OCI-LY3 (cell line): ENCODE data around the gene PHTF2.

Source experiments
- CTCF ChIP-seq: fragments of 200-600, 300-600 bp; sonication (generic); IDR thresholded peaks from 2 replicates; pipeline ENCODE4 v1.5.1; 2014; ENCODE audit warnings: antibody characterized with exemption, low read length, low read depth
- EZH2phosphoT487 ChIP-seq: fragments of 200-600 bp; shearing (Covaris generic); IDR thresholded peaks from 2 replicates; pipeline ENCODE4 v1.6.1; 2018; ENCODE audit warnings: antibody characterized with exemption, mixed run types, low read depth

DNA sequence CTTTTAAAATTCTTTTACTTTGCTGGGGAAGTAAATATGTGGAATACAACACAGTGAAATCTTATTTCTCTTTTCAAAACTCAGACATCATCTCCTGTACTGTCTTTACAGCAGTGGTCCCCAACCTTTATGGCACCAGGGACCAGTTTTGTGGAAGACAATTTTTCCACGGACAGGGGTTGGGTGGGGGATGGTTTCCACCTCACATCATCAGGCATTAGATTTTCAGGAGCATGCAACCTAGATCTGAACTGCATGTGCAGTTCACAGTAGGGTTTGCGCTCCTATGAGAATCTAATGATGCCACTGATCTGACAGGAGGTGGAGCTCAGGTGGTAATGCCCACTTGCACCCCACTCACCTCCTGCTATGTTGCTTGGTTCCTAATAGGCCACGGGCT is 12.6 kb upstream of the PHTF2 start:
- TF ChIP-seq CTCF: no peak
- no peak for TF ChIP-seq EZH2phosphoT487
